ENCODE data around the gene PCBP3.

GRCh38 chr21:45977396-45977795, 333.9 kb downstream of the PCBP3 start:
- TF ChIP-seq CTCF (IDR thresholded peaks at IDR 0.05 in 4 of 5, conservative IDR thresholded peaks at IDR 0.05 in 1 of 5) (no peak), POLR2A (IDR thresholded peaks at IDR 0.05) (no peak)

All from gastrocnemius medialis (tissue), 4 donors.